ENCODE measurements around the gene NUMBL. TPM values are rescaled to one million over a fixed set of nuclear protein-coding genes. Genes with fewer than 3 reads are reported as not detected.
A peak's percentile ranks its signal among the peaks of the same experiment; 100 is the strongest.

NUMBL gene
- total and polyA plus RNA-seq, 2 of the 13 experiments (the other 11 are each of a cell fraction or from before 2014, with no cell fraction given): 0.49 to 2.3 TPM

GRCh38 chr19:40718774-40719391 is 28.4 kb upstream of the NUMBL start (continued):
- no peak for TF ChIP-seq ZNF576 (CRISPR knock-in tag; IDR thresholded peaks at IDR 0.05)
- no peak for TF ChIP-seq AFF4 (CRISPR knock-in tag; IDR thresholded peaks at IDR 0.05)
- peak; percentile 41; the same call in 1 of the 2 replicates for TF ChIP-seq ZNF614 (CRISPR knock-in tag; IDR thresholded peaks at IDR 0.05; ENCODE audit: borderline replicate concordance)
- no peak for TF ChIP-seq DZIP1 (CRISPR knock-in tag; IDR thresholded peaks at IDR 0.05)
- no peak; the same call in 1 of the 2 replicates for TF ChIP-seq ZNF574 (CRISPR knock-in tag; IDR thresholded peaks at IDR 0.05)
- no peak for TF ChIP-seq ZNF280D (CRISPR knock-in tag; IDR thresholded peaks at IDR 0.05)
- peak; percentile 61; the same call in 1 of the 2 replicates for TF ChIP-seq ZBTB7B (CRISPR knock-in tag; IDR thresholded peaks at IDR 0.05)
- no peak for TF ChIP-seq NR3C1 (CRISPR knock-in tag; IDR thresholded peaks at IDR 0.05)
- no peak for TF ChIP-seq KDM3A (CRISPR knock-in tag; IDR thresholded peaks at IDR 0.05; ENCODE audit: low read depth)
- no peak for TF ChIP-seq ZNF670 (CRISPR knock-in tag; IDR thresholded peaks at IDR 0.05; ENCODE audit: borderline replicate concordance)
- TF ChIP-seq BCL3 (CRISPR knock-in tag; IDR thresholded peaks at IDR 0.05): peak; percentile 63; the same call in 1 of the 2 replicates
- TF ChIP-seq ZSCAN22 (CRISPR knock-in tag; IDR thresholded peaks at IDR 0.05): no peak
- TF ChIP-seq KDM1A (CRISPR knock-in tag; IDR thresholded peaks at IDR 0.05): no peak
- TF ChIP-seq KDM6A (CRISPR knock-in tag; IDR thresholded peaks at IDR 0.05; ENCODE audit: low read depth): peak; percentile 84
- TF ChIP-seq EEA1 (CRISPR knock-in tag; IDR thresholded peaks at IDR 0.05; ENCODE audit: borderline replicate concordance): no peak

Data from HepG2 (cell line).